Activated CD4-positive, alpha-beta T cell treated with anti-CD3 and anti-CD28 coated beads for 4 hours (primary cell): Measurements from ENCODE around the gene ADAMTS3.
"Not testable (repeated sequence)": the region's sequence is repeated elsewhere in the genome, so short reads cannot be mapped to it uniquely, and the experiment has no call there.

Source experiments
- DNase-seq, 2 donors: peaks; one replicate each; pipeline ENCODE4 v3.0.0-alpha.2; 2020

ADAMTS3 gene

GRCh38 chr4:72552447-72552846 is 16.6 kb downstream of the ADAMTS3 start:
- no peak for DNase-seq

- DNase-seq = no peak
These were observed 22.6 kb downstream of the ADAMTS3 start for GRCh38 chr4:72546456-72546855.

- DNase-seq = not testable (repeated sequence)
These were observed 28.3 kb downstream of the ADAMTS3 start for GRCh38 chr4:72540694-72541093.

GRCh38 chr4:72538006-72538405 is 31.0 kb downstream of the ADAMTS3 start:
- DNase-seq = no peak

GRCh38 chr4:72536443-72536842 is 32.6 kb downstream of the ADAMTS3 start:
- DNase-seq = no peak

- DNase-seq = no peak
These were observed 37.2 kb downstream of the ADAMTS3 start for GRCh38 chr4:72531768-72532290.

GRCh38 chr4:72531322-72531721 is 37.7 kb downstream of the ADAMTS3 start:
- no peak for DNase-seq

- no peak for DNase-seq
These were observed 39.7 kb downstream of the ADAMTS3 start for GRCh38 chr4:72529148-72529822.

- DNase-seq = no peak
These were observed 41.9 kb downstream of the ADAMTS3 start for GRCh38 chr4:72527038-72527646.

GRCh38 chr4:72525938-72526337 is 43.1 kb downstream of the ADAMTS3 start:
- no peak for DNase-seq

- DNase-seq = no peak
These were observed 46.6 kb downstream of the ADAMTS3 start for GRCh38 chr4:72522440-72522839.

- no peak for DNase-seq
These were observed 55.8 kb downstream of the ADAMTS3 start for GRCh38 chr4:72513227-72513626.

- DNase-seq = no peak
These were observed 61.1 kb downstream of the ADAMTS3 start for GRCh38 chr4:72507860-72508419.

- DNase-seq = no peak
These were observed 61.9 kb downstream of the ADAMTS3 start for GRCh38 chr4:72507167-72507566.

GRCh38 chr4:72505314-72505744 is 63.7 kb downstream of the ADAMTS3 start:
- DNase-seq = no peak

- DNase-seq = no peak
These were observed 68.8 kb downstream of the ADAMTS3 start for GRCh38 chr4:72500214-72500613.

- no peak for DNase-seq
These were observed 72.9 kb downstream of the ADAMTS3 start for GRCh38 chr4:72496119-72496518.

GRCh38 chr4:72494156-72494555 is 74.9 kb downstream of the ADAMTS3 start:
- DNase-seq = no peak

GRCh38 chr4:72489267-72489666 is 79.8 kb downstream of the ADAMTS3 start:
- DNase-seq = no peak

GRCh38 chr4:72486991-72487390 is 82.0 kb downstream of the ADAMTS3 start:
- DNase-seq = no peak

- no peak for DNase-seq
These were observed 84.0 kb downstream of the ADAMTS3 start for GRCh38 chr4:72484981-72485380.

- DNase-seq = no peak
These were observed 95.6 kb downstream of the ADAMTS3 start for GRCh38 chr4:72473434-72473900.

- no peak for DNase-seq
These were observed 97.2 kb downstream of the ADAMTS3 start for GRCh38 chr4:72471816-72472215.

- DNase-seq = no peak
These were observed 100.0 kb downstream of the ADAMTS3 start for GRCh38 chr4:72468904-72469502.
